Adrenal gland (tissue), 5 donors: Measurements from ENCODE around the gene PDCD7.

Source experiments
- CTCF ChIP-seq, 6 experiments: fragments of 450-650 bp in 4 of 6; fragments of 200-600 bp in 2 of 6; sonication (generic) in 1 of 6; IDR thresholded peaks; 1 replicate in 5 of 6; 2 replicates in 1 of 6; pipeline versions ENCODE4 v1.5.1 to v1.8.0; 2016 to 2021; ENCODE audit warnings: antibody characterized with exemption in 6 of 6, mild to moderate bottlenecking in 2 of 6, moderate library complexity in 1 of 6
- POLR2A ChIP-seq, 2 donors: fragments of 450-650 bp; IDR thresholded peaks; one replicate each; pipeline ENCODE4 v1.6.1; 2017; ENCODE audit warnings: antibody characterized with exemption in 2 of 2, mild to moderate bottlenecking in 2 of 2, moderate library complexity in 1 of 2
- donor health status: DM: no; HTN: no; CAD: no.

- peak in 2 of 6 experiments; percentile 15 to 21 for TF ChIP-seq CTCF (IDR thresholded peaks at IDR 0.05)
- TF ChIP-seq POLR2A (IDR thresholded peaks at IDR 0.05): peak; percentile 17 to 37
Observed at GRCh38 chr15:65132878-65133547, 595 bp downstream of the PDCD7 start.
